Right forelimb (tissue), 1 donor: ENCODE results near the gene RFTN1.

ENCODE experiments used
- DNase-seq: peaks from one replicate; pipeline ENCODE4 v3.0.0-alpha.2; 2018

The RFTN1 gene

DNA sequence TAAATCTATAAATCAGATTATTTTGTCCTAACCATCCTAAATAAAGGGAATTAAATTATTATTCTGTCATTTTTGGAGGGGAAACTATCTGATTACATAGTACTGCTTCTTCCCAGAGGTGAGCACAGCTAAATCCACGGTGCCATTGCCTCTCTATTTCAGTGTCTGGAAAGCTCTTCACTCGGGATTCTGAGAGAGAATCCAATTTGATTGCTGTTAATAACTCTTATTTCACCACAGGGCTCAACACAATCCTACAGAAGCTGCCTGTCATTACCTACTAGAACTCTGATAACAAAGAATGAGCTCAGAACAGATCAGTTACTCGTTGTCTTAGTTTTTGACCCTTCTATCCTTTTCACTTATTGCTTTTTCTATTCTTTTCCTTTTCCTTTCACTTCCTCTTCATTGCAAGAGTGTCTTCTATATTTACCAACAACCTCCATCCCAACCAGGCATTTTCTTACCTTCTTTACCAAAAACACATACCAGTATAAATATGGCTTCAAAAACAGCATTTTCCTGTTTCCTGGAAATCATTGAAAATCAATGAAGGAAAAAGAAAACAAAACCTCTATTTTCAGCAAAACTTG lies 218.1 kb downstream of the RFTN1 start:
- DNase-seq, result no peak

DNA sequence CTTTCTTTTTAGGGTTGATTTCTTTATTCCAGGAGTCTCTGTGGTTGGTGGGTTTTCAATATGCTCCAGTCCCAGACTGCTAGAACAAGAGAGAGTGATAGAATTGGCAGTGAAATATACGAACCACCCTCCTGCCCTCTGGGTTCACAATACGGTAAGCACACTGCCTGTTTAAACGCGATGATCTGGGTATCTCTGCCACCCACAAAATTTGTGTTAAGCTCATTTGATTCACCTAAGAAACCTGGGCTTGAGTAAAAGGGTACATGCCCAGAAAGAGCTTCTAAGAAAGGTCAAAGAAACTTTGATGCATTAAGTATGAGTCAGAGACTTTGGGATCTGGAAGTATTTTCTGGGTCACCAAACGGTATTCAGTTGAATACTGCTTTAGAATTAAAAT lies 218.7 kb downstream of the RFTN1 start:
- no peak for DNase-seq

DNA sequence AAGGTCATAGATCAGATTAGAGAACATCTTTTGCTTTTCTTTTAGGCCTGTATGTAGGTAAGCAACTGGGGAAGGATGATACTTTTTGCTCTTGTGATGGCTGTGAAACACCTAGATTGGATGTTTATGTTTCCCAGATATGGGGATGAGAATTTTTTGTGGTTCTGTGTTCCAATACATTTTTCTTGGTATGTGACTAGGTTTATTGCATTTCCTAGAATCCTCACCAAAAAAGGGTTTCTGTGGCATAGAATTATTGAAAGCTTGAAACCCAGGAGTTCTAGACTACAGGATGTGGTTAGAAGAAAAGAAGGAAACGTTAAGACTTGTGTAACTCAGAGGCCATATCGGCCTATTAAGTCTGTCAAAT lies 222.7 kb downstream of the RFTN1 start:
- no peak for DNase-seq

- DNase-seq, result peak; percentile 55
Measured at GRCh38 chr3:16290007-16290826, 223.3 kb downstream of the RFTN1 start.

- no peak for DNase-seq
Measured at GRCh38 chr3:16289144-16289889, 224.2 kb downstream of the RFTN1 start.

GRCh38 chr3:16288664-16289063 lies 224.8 kb downstream of the RFTN1 start:
- DNase-seq, result no peak

DNA sequence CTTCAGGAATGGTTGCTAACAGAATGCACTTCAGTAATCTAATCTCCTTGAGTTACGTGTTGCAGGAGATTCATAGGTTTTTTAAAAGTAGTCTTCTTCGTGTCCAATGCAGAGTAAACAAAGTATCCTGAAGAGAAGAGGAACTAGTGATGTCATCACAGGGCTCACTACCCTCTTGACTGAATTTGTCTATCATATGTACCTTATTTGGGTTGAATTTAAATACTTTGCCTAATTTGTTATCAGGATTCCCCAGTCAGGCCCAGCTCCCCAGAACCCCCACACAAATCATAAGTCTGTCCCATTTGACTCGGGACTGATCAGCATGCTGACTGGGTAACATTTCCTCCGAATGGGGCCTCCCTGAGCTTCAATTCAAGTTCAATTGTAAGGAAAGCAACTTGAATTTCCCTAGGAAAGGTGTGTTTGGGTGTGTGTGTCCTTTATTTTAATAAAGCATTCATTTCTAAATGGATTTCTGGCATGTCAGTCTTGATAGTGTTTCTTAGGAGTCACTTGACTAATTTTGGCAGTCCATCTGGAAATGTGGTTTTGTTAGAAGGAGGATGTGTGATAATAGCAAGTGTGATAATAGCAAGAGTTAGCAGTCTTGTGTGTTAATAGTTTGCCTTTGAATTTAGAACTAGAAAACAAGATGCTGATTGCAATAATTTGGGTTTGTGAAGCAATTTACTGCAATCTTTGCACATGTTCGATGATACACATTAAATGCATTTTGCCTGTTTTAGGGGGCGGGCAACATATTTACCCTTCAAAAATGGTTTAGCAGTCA lies 226.6 kb downstream of the RFTN1 start:
- no peak for DNase-seq

GRCh38 chr3:16286161-16286560 lies 227.3 kb downstream of the RFTN1 start:
- DNase-seq, result no peak

DNA sequence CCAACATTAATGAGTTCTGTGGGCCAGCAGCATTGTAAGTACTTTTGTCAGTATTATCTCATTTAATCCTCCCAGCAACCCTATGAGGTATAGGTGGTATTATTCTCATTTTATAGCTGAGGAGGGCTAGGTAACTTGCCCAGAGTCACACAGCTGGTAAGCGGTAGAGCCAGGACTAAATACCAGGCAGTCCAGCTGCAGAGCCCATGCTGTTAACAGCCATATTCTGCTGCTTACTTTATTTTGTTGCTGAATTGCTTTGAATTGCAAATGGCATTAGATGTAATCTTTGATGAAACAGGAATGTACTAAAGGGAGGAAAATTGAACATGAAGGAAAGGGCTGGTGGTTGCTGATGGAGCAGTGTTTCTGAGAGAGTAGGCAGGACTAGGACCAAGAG lies 228.9 kb downstream of the RFTN1 start:
- no peak for DNase-seq

DNA sequence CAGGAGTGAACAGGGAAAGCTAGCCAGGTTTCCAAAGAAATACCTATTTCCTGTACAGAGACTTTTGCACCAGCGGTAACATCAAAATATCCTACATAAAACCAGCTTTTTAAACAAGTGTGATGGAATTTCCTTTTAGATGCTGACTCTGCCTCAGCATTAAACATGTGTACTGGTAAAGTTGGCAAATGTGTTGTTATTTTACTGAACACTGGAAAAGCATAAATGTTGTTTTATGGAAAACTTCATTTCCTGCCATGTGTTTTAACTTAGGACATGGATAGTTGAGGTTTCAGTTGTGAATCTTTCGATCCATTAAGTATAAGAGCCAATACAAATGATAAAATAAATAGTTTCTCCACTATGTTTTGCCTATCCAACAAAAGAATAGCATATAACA lies 232.8 kb downstream of the RFTN1 start:
- DNase-seq, result no peak

DNA sequence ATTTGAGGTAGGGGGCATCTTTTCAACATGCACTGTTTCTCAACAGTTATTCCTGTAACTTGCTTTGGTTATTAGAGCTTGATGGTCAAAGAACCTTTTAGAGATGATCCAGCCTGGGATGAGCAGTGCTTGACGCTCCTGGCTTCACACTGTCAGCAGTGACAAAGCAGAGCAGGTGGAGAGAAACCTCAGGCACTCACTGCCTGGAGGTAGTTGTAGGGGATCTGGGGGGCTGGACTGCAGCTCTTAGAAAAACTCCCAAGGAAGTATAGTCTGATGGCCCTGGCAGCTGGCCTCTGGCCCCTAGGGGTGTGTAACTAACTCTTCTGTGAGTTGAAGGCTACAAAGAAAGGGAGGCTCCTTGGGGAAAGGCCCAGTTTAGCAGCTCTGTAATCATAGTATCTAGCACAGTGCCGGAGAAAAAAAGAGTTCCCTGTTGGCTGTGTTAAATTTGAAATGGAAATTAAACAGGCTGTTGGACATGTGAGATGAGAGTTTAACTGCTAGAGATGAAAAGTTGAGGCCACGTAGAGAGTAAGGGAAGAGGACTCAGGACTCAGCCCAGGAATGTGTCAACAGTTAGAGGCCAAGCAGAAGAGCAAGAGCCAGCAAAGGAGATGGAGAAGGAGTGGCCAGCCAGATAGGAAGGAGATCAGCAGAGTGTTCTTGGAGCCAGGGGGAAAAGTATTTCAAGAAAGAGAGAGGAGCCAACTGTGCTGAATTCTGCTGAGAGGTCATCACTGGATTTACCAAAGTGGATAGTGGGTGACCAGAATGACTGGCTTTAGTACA lies 234.3 kb downstream of the RFTN1 start:
- DNase-seq, result no peak

DNA sequence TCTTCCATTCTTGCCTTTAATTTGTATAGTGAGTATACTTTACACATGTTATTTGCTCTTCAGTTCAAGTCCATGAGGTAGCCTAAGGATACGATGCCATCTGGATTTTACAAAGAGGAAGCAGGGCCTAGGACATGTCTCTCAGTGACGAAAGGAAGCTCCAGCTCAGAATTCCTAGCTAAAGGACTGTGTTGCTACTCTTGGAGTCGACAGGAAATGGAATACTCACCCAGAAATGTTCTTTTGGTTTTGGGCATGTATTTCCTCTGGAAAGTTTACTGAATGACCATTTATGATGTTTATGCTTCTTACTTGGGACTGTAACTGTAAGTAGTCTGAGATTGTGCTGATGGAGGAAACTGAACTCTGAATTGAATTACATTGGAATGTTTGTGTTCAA lies 236.0 kb downstream of the RFTN1 start:
- DNase-seq, result no peak

- no peak for DNase-seq
Measured at GRCh38 chr3:16273867-16274266, 239.6 kb downstream of the RFTN1 start.

- no peak for DNase-seq
Measured at GRCh38 chr3:16272588-16272987, 240.9 kb downstream of the RFTN1 start.

DNA sequence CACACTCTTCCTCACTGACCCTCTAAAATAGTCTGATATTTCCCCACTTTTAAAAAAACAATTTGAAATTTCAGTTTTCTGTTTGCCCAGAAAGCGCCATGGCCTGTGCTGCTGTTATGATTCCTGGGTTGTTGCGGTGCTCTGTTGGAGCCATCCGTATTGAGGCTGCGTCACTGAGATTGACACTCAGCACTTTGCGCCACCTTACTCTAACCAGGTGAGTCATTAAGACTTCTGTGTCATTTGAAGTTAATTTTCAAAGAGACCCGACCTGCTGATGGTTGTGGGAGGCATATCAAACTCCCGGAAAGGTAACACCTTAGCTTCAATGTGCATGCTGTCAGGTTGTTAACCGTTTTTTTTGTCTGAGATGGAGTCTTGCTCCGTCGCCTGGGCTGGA lies 242.6 kb downstream of the RFTN1 start:
- no peak for DNase-seq

- DNase-seq, result no peak
Measured at GRCh38 chr3:16266714-16267113, 246.8 kb downstream of the RFTN1 start.
